ENCODE measurements around the gene SGIP1. TPM values are rescaled to one million over a fixed set of nuclear protein-coding genes. Genes with fewer than 3 reads are reported as not detected.
"Not testable (repeated sequence)": the region's sequence is repeated elsewhere in the genome, so short reads cannot be mapped to it uniquely, and the experiment has no call there.

Gene SGIP1
- total RNA-seq, 1 donor from 2014 or later, result 3.6 TPM

GRCh38 chr1:66768965-66769364 lies 235.0 kb downstream of the SGIP1 start:
- intact Hi-C loops (cut with DNase I), result loop anchor here (5.0 kb wide), 1 partner anchor 443 kb away; no protein-coding TSS in a partner anchor
- no peak for DNase-seq
- ATAC-seq (ENCODE audit: poor library complexity), result no peak

- ATAC-seq (ENCODE audit: poor library complexity) (no peak), DNase-seq (no peak)
- intact Hi-C loops (cut with DNase I), result loop anchor here (5.0 kb wide), 2 partner anchors 373 to 443 kb away; no protein-coding TSS in a partner anchor
Measured at GRCh38 chr1:66769512-66770229, 235.7 kb downstream of the SGIP1 start.

GRCh38 chr1:66770240-66770639 lies 236.3 kb downstream of the SGIP1 start:
- DNase-seq, result no peak
- intact Hi-C loops (cut with DNase I), result loop anchor here (5.0 kb wide), 1 partner anchor 372 kb away; no protein-coding TSS in a partner anchor
- ATAC-seq (ENCODE audit: poor library complexity), result no peak

GRCh38 chr1:66770694-66771093 lies 236.7 kb downstream of the SGIP1 start:
- DNase-seq, result no peak
- intact Hi-C loops (cut with DNase I), result loop anchor here (5.0 kb wide), 1 partner anchor 372 kb away; no protein-coding TSS in a partner anchor
- no peak for ATAC-seq (ENCODE audit: poor library complexity)

- intact Hi-C loops (cut with DNase I), result loop anchor here (5.0 kb wide), 1 partner anchor 369 kb away; no protein-coding TSS in a partner anchor
- no peak for DNase-seq
- no peak for ATAC-seq (ENCODE audit: poor library complexity)
Measured at GRCh38 chr1:66773227-66773626, 239.3 kb downstream of the SGIP1 start.

GRCh38 chr1:66774438-66774837 lies 240.5 kb downstream of the SGIP1 start:
- ATAC-seq (ENCODE audit: poor library complexity), result no peak

GRCh38 chr1:66775646-66776045 lies 241.7 kb downstream of the SGIP1 start:
- intact Hi-C loops (cut with DNase I), result no loop called here
- ATAC-seq (ENCODE audit: poor library complexity), result no peak
- DNase-seq, result no peak

More at GRCh38 chr1:66774438-66774837, 240.5 kb downstream of the SGIP1 start:
- intact Hi-C loops (cut with DNase I), result loop anchor here (5.0 kb wide), 1 partner anchor 368 kb away; no protein-coding TSS in a partner anchor
- no peak for DNase-seq

- no peak for ATAC-seq (ENCODE audit: poor library complexity)
- DNase-seq, result no peak
- intact Hi-C loops (cut with DNase I), result no loop called here
Measured at GRCh38 chr1:66777831-66778230, 243.9 kb downstream of the SGIP1 start.

GRCh38 chr1:66778266-66778665 lies 244.3 kb downstream of the SGIP1 start:
- ATAC-seq (ENCODE audit: poor library complexity) (no peak), DNase-seq (no peak)
- intact Hi-C loops (cut with DNase I), result no loop called here

- intact Hi-C loops (cut with DNase I), result no loop called here
- ATAC-seq (ENCODE audit: poor library complexity) (no peak), DNase-seq (no peak)
Measured at GRCh38 chr1:66778969-66779368, 245.0 kb downstream of the SGIP1 start.

GRCh38 chr1:66779475-66780078 lies 245.6 kb downstream of the SGIP1 start:
- ATAC-seq (ENCODE audit: poor library complexity) (no peak), DNase-seq (no peak)
- intact Hi-C loops (cut with DNase I), result no loop called here

GRCh38 chr1:66785800-66786199 lies 251.8 kb downstream of the SGIP1 start:
- intact Hi-C loops (cut with DNase I); ATAC-seq (ENCODE audit: poor library complexity): not testable (repeated sequence)

GRCh38 chr1:66787641-66788040 lies 253.7 kb downstream of the SGIP1 start:
- intact Hi-C loops (cut with DNase I), result no loop called here
- ATAC-seq (ENCODE audit: poor library complexity) (no peak), DNase-seq (no peak)

More at GRCh38 chr1:66785800-66786199, 251.8 kb downstream of the SGIP1 start:
- DNase-seq, result not testable (repeated sequence)

GRCh38 chr1:66788231-66788939 lies 254.4 kb downstream of the SGIP1 start:
- ATAC-seq (ENCODE audit: poor library complexity) (no peak), DNase-seq (no peak)
- intact Hi-C loops (cut with DNase I), result no loop called here

GRCh38 chr1:66791621-66792610 lies 258.0 kb downstream of the SGIP1 start:
- intact Hi-C loops (cut with DNase I), result no loop called here
- DNase-seq (no peak), ATAC-seq (ENCODE audit: poor library complexity) (no peak)

- ATAC-seq (ENCODE audit: poor library complexity); DNase-seq; intact Hi-C loops (cut with DNase I): not testable (repeated sequence)
Measured at GRCh38 chr1:66795839-66796238, 261.9 kb downstream of the SGIP1 start.
